GM13976 (cell line): ENCODE measurements around the gene HOXD13.

Experiments
- DNase-seq: peaks from one replicate; pipeline ENCODE4 v3.0.0; 2012; ENCODE audit warnings: low spot score
- CTCF ChIP-seq: IDR thresholded peaks from 2 replicates; pipeline ENCODE4 v1.5.1; 2012; ENCODE audit warnings: borderline replicate concordance, mild to moderate bottlenecking; ENCODE audit not compliant: insufficient read depth; ENCODE audit errors: extremely low read depth, missing control alignments, control extremely low read depth
- in situ Hi-C: fragments of 300-500 bp; cut with MboI; formaldehyde crosslinking; loops from one replicate; pipeline ENCODE4 v1.12.0; 2022; ENCODE audit warnings: low sequenced_read_pairs, mixed read lengths, inconsistent platforms; ENCODE audit not compliant: unreplicated experiment

The HOXD13 gene

GRCh38 chr2:176085120-176085788 lies 7.3 kb upstream of the HOXD13 start:
- in situ Hi-C loops: loop anchor here (25.0 kb wide), 1 partner anchor 723 kb away; no protein-coding TSS in a partner anchor
- peak; percentile 18 for DNase-seq
- TF ChIP-seq CTCF: no peak

- in situ Hi-C loops: loop anchor here (25.0 kb wide), 1 partner anchor 724 kb away; no protein-coding TSS in a partner anchor
- TF ChIP-seq CTCF: peak; percentile 37
- DNase-seq: no peak
Observed at GRCh38 chr2:176085861-176086771, 6.4 kb upstream of the HOXD13 start.

GRCh38 chr2:176087330-176088047 lies 5.0 kb upstream of the HOXD13 start:
- in situ Hi-C loops: loop anchor here (25.0 kb wide), 1 partner anchor 725 kb away; no protein-coding TSS in a partner anchor
- no peak for DNase-seq
- no peak for TF ChIP-seq CTCF

GRCh38 chr2:176088048-176088936 lies 4.2 kb upstream of the HOXD13 start:
- in situ Hi-C loops: loop anchor here (25.0 kb wide), 1 partner anchor 726 kb away; no protein-coding TSS in a partner anchor
- TF ChIP-seq CTCF: peak; percentile 81
- peak; percentile 76 for DNase-seq

- DNase-seq: no peak
- TF ChIP-seq CTCF: no peak
- in situ Hi-C loops: loop anchor here (25.0 kb wide), 1 partner anchor 727 kb away; no protein-coding TSS in a partner anchor
Observed at GRCh38 chr2:176088937-176089842, 3.3 kb upstream of the HOXD13 start.
